CD14-positive monocyte (primary cell): ENCODE measurements around the gene CNEP1R1. TPM values are rescaled to one million over a fixed set of nuclear protein-coding genes. Genes with fewer than 3 reads are reported as not detected.
A peak's percentile ranks its signal among the peaks of the same experiment; 100 is the strongest.
"Not testable (repeated sequence)": the region's sequence is repeated elsewhere in the genome, so short reads cannot be mapped to it uniquely, and the experiment has no call there.

Experiments
- DNase-seq, 3 donors: peaks; one replicate each; pipeline ENCODE4 v3.0.0-alpha.2; 2011 to 2022
- H2AFZ ChIP-seq: 2 replicates; pipeline ENCODE4 v1.6.0; 2012; ENCODE audit warnings: mild to moderate bottlenecking, low read depth, low read length, inconsistent platforms; ENCODE audit not compliant: insufficient read depth, poor library complexity, severe bottlenecking
- H3K27ac ChIP-seq, 2 donors: 1 replicate in 1 of 2; 2 replicates in 1 of 2; pipeline ENCODE4 v1.5.1; 2012 to 2013; ENCODE audit warnings: low read length in 2 of 2, control low read depth in 1 of 2, inconsistent platforms in 1 of 2, low read depth in 1 of 2, mild to moderate bottlenecking in 1 of 2
- H3K27me3 ChIP-seq, 2 donors: one replicate each; pipeline versions ENCODE4 v1.6.0 to v1.6.1; 2011 to 2013; ENCODE audit warnings: low read length in 2 of 2; ENCODE audit not compliant: control insufficient read depth in 2 of 2, insufficient read depth in 2 of 2
- H3K36me3 ChIP-seq, 2 donors: replicated peaks in 1 of 2; 1 replicate in 1 of 2; 2 replicates in 1 of 2; pipeline versions ENCODE4 v1.5.1 to v1.6.1; 2012 to 2013; ENCODE audit warnings: low read length in 2 of 2, control low read depth in 1 of 2, inconsistent platforms in 1 of 2, mild to moderate bottlenecking in 1 of 2; ENCODE audit not compliant: insufficient read depth in 2 of 2, control insufficient read depth in 1 of 2
- H3K4me1 ChIP-seq, 2 donors: 1 replicate in 1 of 2; 2 replicates in 1 of 2; pipeline versions ENCODE4 v1.5.1 to v1.6.1; 2012 to 2013; ENCODE audit warnings: low read length in 2 of 2, control low read depth in 1 of 2, inconsistent platforms in 1 of 2, mild to moderate bottlenecking in 1 of 2, moderate library complexity in 1 of 2; ENCODE audit not compliant: insufficient read depth in 2 of 2, control insufficient read depth in 1 of 2
- H3K4me2 ChIP-seq: replicated peaks from 2 replicates; pipeline ENCODE3; 2012; ENCODE audit warnings: low read length, moderate library complexity, mild to moderate bottlenecking; ENCODE audit not compliant: poor library complexity, severe bottlenecking; ENCODE audit errors: extremely low read depth
- H3K4me3 ChIP-seq, 3 experiments: fragments of 200-600 bp in 1 of 3; sonication (generic) in 1 of 3; replicated peaks in 1 of 3; 1 replicate in 2 of 3; 2 replicates in 1 of 3; pipeline ENCODE4 v1.5.1; 2011 to 2013; ENCODE audit warnings: low read length in 3 of 3, mild to moderate bottlenecking in 3 of 3, control low read depth in 2 of 3, low read depth in 2 of 3, inconsistent platforms in 1 of 3, moderate library complexity in 1 of 3
- H3K79me2 ChIP-seq: 2 replicates; pipeline ENCODE4 v1.6.0; 2012; ENCODE audit warnings: mild to moderate bottlenecking, control low read depth, inconsistent platforms, low read length, moderate library complexity; ENCODE audit not compliant: insufficient read depth
- H3K9ac ChIP-seq: 2 replicates; pipeline ENCODE4 v1.6.0; 2017; ENCODE audit warnings: low read length, mild to moderate bottlenecking; ENCODE audit not compliant: insufficient read depth, poor library complexity, severe bottlenecking
- H3K9me3 ChIP-seq, 2 donors: replicated peaks in 1 of 2; 1 replicate in 1 of 2; 2 replicates in 1 of 2; pipeline versions ENCODE4 v1.5.1 to v1.6.1; 2012 to 2013; ENCODE audit warnings: low read length in 2 of 2, control low read depth in 1 of 2; ENCODE audit not compliant: control insufficient read depth in 1 of 2, insufficient read depth in 1 of 2
- H4K20me1 ChIP-seq: 2 replicates; pipeline ENCODE4 v1.6.0; 2012; ENCODE audit warnings: mild to moderate bottlenecking, low read length, control low read depth, moderate library complexity; ENCODE audit not compliant: insufficient read depth
- H3K27ac Mint-ChIP-seq, 7 donors: one replicate each; pipeline ENCODE4 v1.8.0; 2020; ENCODE audit warnings: mild to moderate bottlenecking in 7 of 7, mixed read lengths in 7 of 7, moderate library complexity in 6 of 7, inconsistent platforms in 2 of 7
- H3K27me3 Mint-ChIP-seq, 3 donors: one replicate each; pipeline ENCODE4 v1.8.0; 2021 to 2022; ENCODE audit warnings: low read depth in 3 of 3, mild to moderate bottlenecking in 3 of 3, mixed read lengths in 3 of 3, moderate library complexity in 3 of 3, inconsistent platforms in 1 of 3
- H3K36me3 Mint-ChIP-seq, 2 donors: one replicate each; pipeline ENCODE4 v1.8.0; 2020; ENCODE audit warnings: mixed read lengths in 2 of 2, inconsistent platforms in 1 of 2, mild to moderate bottlenecking in 1 of 2
- H3K4me1 Mint-ChIP-seq: one replicate; pipeline ENCODE4 v1.8.0; 2020; ENCODE audit warnings: mild to moderate bottlenecking, mixed read lengths
- H3K4me3 Mint-ChIP-seq, 2 donors: one replicate each; pipeline ENCODE4 v1.8.0; 2020; ENCODE audit warnings: mild to moderate bottlenecking in 2 of 2, mixed read lengths in 2 of 2, moderate library complexity in 1 of 2
- H3K9me3 Mint-ChIP-seq, 7 donors: one replicate each; pipeline ENCODE4 v1.8.0; 2020 to 2022; ENCODE audit warnings: mixed read lengths in 7 of 7, mild to moderate bottlenecking in 6 of 7, moderate library complexity in 6 of 7, inconsistent platforms in 2 of 7
- CTCF ChIP-seq: fragments of 200-600 bp; IDR thresholded peaks from one replicate; pipeline ENCODE4 v1.8.0; 2022; ENCODE audit warnings: antibody characterized with exemption, mild to moderate bottlenecking
- WGBS: methylation state at CpG from one replicate; pipeline ENCODE4 v1.1.5; 2013; ENCODE audit warnings: missing lambda C conversion rate; ENCODE audit not compliant: insufficient coverage; 5-methylcytosine and 5-hydroxymethylcytosine counted together
- intact Hi-C, 2 donors: fragments of 100-400 bp; cut with micrococcal nuclease; formaldehyde crosslinking; loops; one replicate each; pipeline versions ENCODE4 v1.15.0 to v1.15.1; 2023
- polyA plus RNA-seq, 3 donors: library from polyadenylated mRNA; depleted of rRNA in 1 of 3; unstranded in 2 of 3; stranded (reverse) in 1 of 3; fragments of 300-500 nt in 2 of 3; fragments of >200 nt in 1 of 3; fragmentation: Illumina TruSeq in 2 of 3; gene quantifications; 1 replicate in 2 of 3; 2 replicates in 1 of 3; pipeline ENCODE4 v1.2.3, GENCODE V29; 2012 to 2021

Gene CNEP1R1
- polyA plus RNA-seq, 3 donors: 13.7 to 49.6 (median 19.3) TPM

GRCh38 chr16:50011707-50012106 lies 13.3 kb upstream of the CNEP1R1 start:
- WGBS: 40% methylated on average over 2 of the region's 3 CpGs
- Histone ChIP-seq H3K9ac (no peak overlapping the region), H3K4me2 (no peak overlapping the region), H3K9me3 (peaks cover 7 to 15% of the 10 kb centered on the region in 2 donors), H3K36me3 (no peaks in the 10 kb centered on the region), H3K79me2 (no peaks in the 10 kb centered on the region), H3K27me3 (no peaks in the 10 kb centered on the region), H2AFZ (peak overlapping the region; percentile 9), H3K4me3 (no peak overlapping the region), H4K20me1 (no peaks in the 10 kb centered on the region), H3K4me1 (peaks cover 8 to 17% of the 10 kb centered on the region in 2 donors), H3K27ac (no peak overlapping the region)
- TF ChIP-seq CTCF: no peak
- peak overlapping the region in 1 of 7 donors; percentile 14 for H3K27ac Mint-ChIP-seq
- peaks cover 0 to 2% (median 0%) of the 10 kb centered on the region in 3 donors for H3K27me3 Mint-ChIP-seq
- intact Hi-C loops: no loop called here
- H3K4me3 Mint-ChIP-seq: no peak overlapping the region
- H3K9me3 Mint-ChIP-seq: peaks cover 10 to 18% (median 13%) of the 10 kb centered on the region in 7 donors
- peaks cover 24% of the 10 kb centered on the region for H3K4me1 Mint-ChIP-seq
- peak; percentile 16 to 28 (median 25) for DNase-seq
- H3K36me3 Mint-ChIP-seq: no peaks in the 10 kb centered on the region

GRCh38 chr16:50012182-50012581 lies 12.8 kb upstream of the CNEP1R1 start:
- TF ChIP-seq CTCF: no peak
- Histone ChIP-seq H2AFZ (peak overlapping the region; percentile 9), H3K4me3 (no peak overlapping the region), H4K20me1 (no peaks in the 10 kb centered on the region), H3K4me2 (no peak overlapping the region), H3K9ac (no peak overlapping the region), H3K9me3 (peaks cover 7 to 10% of the 10 kb centered on the region in 2 donors), H3K36me3 (no peaks in the 10 kb centered on the region), H3K4me1 (peaks cover 8 to 17% of the 10 kb centered on the region in 2 donors), H3K27ac (no peak overlapping the region), H3K79me2 (no peaks in the 10 kb centered on the region), H3K27me3 (no peaks in the 10 kb centered on the region)
- intact Hi-C loops: no loop called here
- Mint-ChIP-seq H3K27ac (no peak overlapping the region), H3K36me3 (no peaks in the 10 kb centered on the region), H3K27me3 (peaks cover 0 to 2% (median under 1%) of the 10 kb centered on the region in 3 donors), H3K4me1 (peaks cover 21% of the 10 kb centered on the region), H3K9me3 (peaks cover 7 to 14% (median 9%) of the 10 kb centered on the region in 7 donors), H3K4me3 (no peak overlapping the region)
- WGBS: no CpG with 5 or more reads among the region's 2 CpGs
- no peak for DNase-seq

- WGBS: 96% methylated on average over 4 of the region's 8 CpGs
- H3K79me2 ChIP-seq: not testable (repeated sequence)
- peaks cover 8 to 17% of the 10 kb centered on the region in 2 donors for H3K4me1 ChIP-seq
These were observed 10.8 kb upstream of the CNEP1R1 start for GRCh38 chr16:50014211-50014610.

More at GRCh38 chr16:50014211-50014610, 10.8 kb upstream of the CNEP1R1 start:
- peaks cover 21% of the 10 kb centered on the region for H3K4me1 Mint-ChIP-seq
- H3K27ac ChIP-seq, H3K9me3 Mint-ChIP-seq, H2AFZ ChIP-seq, H4K20me1 ChIP-seq, H3K9ac ChIP-seq, H3K4me2 ChIP-seq, H3K27me3 ChIP-seq, H3K9me3 ChIP-seq, H3K27ac Mint-ChIP-seq, H3K36me3 ChIP-seq, H3K4me3 ChIP-seq, H3K4me3 Mint-ChIP-seq, H3K27me3 Mint-ChIP-seq, H3K36me3 Mint-ChIP-seq, DNase-seq, intact Hi-C loops: not testable (repeated sequence)
